Measurements from ENCODE around the gene HHIPL1. TPM values are rescaled to one million over a fixed set of nuclear protein-coding genes. Genes with fewer than 3 reads are reported as not detected.

The HHIPL1 gene
- total RNA-seq, 2 experiments from 2014 or later: 0.29 to 0.38 TPM

GRCh38 chr14:99721792-99722516, 77.0 kb downstream of the HHIPL1 start:
- H3K4me3 Mint-ChIP-seq: no peak overlapping the region
- CTCF ChIA-PET: interaction anchor here (1.7 kb wide), 1 partner anchor 8 kb away, joined by 6 read pairs; no protein-coding TSS in a partner anchor
- POLR2A ChIA-PET: no interaction called here
- intact Hi-C loops (cut with micrococcal nuclease): no loop called here
- H3K9me3 Mint-ChIP-seq: no peaks in the 10 kb centered on the region
- H3K27me3 Mint-ChIP-seq: peaks cover 9% of the 10 kb centered on the region
- H3K27ac Mint-ChIP-seq: no peak overlapping the region
- H3K36me3 Mint-ChIP-seq: no peaks in the 10 kb centered on the region
- DNase-seq: no peak
- H3K4me1 Mint-ChIP-seq (ENCODE audit: low read depth): no peaks in the 10 kb centered on the region

- no peaks in the 10 kb centered on the region for H3K4me1 Mint-ChIP-seq (ENCODE audit: low read depth)
- no peaks in the 10 kb centered on the region for H3K36me3 Mint-ChIP-seq
- no peak for DNase-seq
- no peaks in the 10 kb centered on the region for H3K9me3 Mint-ChIP-seq
- H3K27me3 Mint-ChIP-seq: peaks cover 11% of the 10 kb centered on the region
- intact Hi-C loops (cut with micrococcal nuclease): no loop called here
- POLR2A ChIA-PET: no interaction called here
- no peak overlapping the region for H3K27ac Mint-ChIP-seq
- no peak overlapping the region for H3K4me3 Mint-ChIP-seq
- CTCF ChIA-PET: no interaction called here
These were observed 77.8 kb downstream of the HHIPL1 start for GRCh38 chr14:99722741-99723140.

DNA sequence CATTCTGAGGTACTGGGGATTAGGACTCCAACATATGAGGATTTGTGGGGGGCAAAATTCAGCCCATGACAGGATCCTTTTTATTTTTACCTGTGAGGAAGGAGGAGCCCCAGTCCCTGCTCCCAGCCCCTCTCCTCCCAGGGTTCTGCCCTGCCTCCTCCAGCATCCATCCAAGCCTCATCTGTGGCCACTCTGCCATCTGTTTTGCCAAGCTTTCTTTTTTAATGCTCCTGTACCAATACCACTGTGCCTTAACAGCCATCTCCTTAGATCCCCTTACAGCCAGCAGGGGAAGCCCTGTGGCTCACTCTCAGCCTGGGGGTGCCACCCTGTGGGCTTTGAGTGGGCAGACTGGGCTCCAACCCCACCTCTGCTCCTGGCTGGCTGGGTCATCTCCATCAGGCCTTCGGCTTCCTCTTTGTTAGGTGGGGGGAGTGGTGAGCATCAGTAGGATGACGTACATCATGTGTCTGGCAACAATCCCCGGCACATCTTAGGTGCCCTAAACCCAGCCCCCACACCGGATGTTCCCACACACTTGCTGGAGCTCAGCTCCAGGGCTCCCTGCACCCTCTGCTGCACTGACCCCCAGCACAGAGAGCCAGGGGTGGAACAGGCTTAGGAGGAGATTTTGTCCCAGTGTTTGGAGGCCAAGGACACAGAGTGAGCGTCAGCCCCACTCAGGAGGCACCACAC, 79.4 kb downstream of the HHIPL1 start:
- Mint-ChIP-seq H3K36me3 (no peaks in the 10 kb centered on the region), H3K4me1 (ENCODE audit: low read depth) (no peaks in the 10 kb centered on the region), H3K9me3 (no peaks in the 10 kb centered on the region), H3K27me3 (peaks cover 19% of the 10 kb centered on the region), H3K4me3 (no peak overlapping the region), H3K27ac (no peak overlapping the region)
- no peak for DNase-seq
- intact Hi-C loops (cut with micrococcal nuclease): no loop called here
- ChIA-PET POLR2A (no interaction called here), CTCF (interaction anchor here (1.0 kb wide), 1 partner anchor 162 kb away, joined by 3 read pairs; no protein-coding TSS in a partner anchor)

GRCh38 chr14:99724939-99725773, 80.2 kb downstream of the HHIPL1 start:
- CTCF ChIA-PET: interaction anchor here (0.9 kb wide), 1 partner anchor 159 kb away, joined by 3 read pairs; no protein-coding TSS in a partner anchor

GRCh38 chr14:99725774-99726537, 81.0 kb downstream of the HHIPL1 start:
- DNase-seq: no peak
- intact Hi-C loops (cut with micrococcal nuclease): no loop called here
- Mint-ChIP-seq H3K4me1 (ENCODE audit: low read depth) (no peaks in the 10 kb centered on the region), H3K27ac (no peak overlapping the region), H3K4me3 (no peak overlapping the region), H3K27me3 (peaks cover 25% of the 10 kb centered on the region), H3K9me3 (no peaks in the 10 kb centered on the region), H3K36me3 (no peaks in the 10 kb centered on the region)
- ChIA-PET POLR2A (no interaction called here), CTCF (interaction anchor here (0.9 kb wide), 1 partner anchor 158 kb away, joined by 3 read pairs; no protein-coding TSS in a partner anchor)

More at GRCh38 chr14:99724939-99725773, 80.2 kb downstream of the HHIPL1 start:
- no peaks in the 10 kb centered on the region for H3K4me1 Mint-ChIP-seq (ENCODE audit: low read depth)
- no peaks in the 10 kb centered on the region for H3K36me3 Mint-ChIP-seq
- no peak overlapping the region for H3K4me3 Mint-ChIP-seq
- peaks cover 23% of the 10 kb centered on the region for H3K27me3 Mint-ChIP-seq
- intact Hi-C loops (cut with micrococcal nuclease): no loop called here
- POLR2A ChIA-PET: no interaction called here
- H3K27ac Mint-ChIP-seq: no peak overlapping the region
- DNase-seq: no peak
- no peaks in the 10 kb centered on the region for H3K9me3 Mint-ChIP-seq

DNA sequence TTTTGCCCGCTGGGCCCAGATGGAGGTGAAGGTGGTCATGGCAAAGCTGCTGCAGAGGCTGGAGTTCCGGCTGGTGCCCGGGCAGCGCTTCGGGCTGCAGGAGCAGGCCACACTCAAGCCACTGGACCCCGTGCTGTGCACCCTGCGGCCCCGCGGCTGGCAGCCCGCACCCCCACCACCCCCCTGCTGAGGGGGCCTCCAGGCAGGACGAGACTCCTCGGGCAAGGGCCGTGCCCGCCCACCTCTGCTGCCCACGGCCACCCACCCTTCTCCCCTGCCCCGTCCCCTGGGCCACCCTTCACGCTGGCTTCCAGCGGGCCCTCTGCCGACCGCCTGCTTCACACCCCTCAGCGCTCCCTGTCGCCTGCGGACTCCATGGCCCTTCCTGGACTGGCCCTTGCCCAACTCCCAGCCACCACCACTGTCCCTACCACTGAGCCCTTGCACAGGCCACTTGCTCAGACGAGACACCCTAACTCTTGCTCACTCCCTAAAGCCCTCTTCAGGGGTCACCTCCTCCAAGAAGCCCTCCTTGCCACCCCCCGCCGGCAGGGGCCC, 81.7 kb downstream of the HHIPL1 start:
- no peaks in the 10 kb centered on the region for H3K4me1 Mint-ChIP-seq (ENCODE audit: low read depth)

GRCh38 chr14:99727096-99727870, 82.4 kb downstream of the HHIPL1 start:
- H3K36me3 Mint-ChIP-seq: no peaks in the 10 kb centered on the region
- ChIA-PET POLR2A (interaction anchor here (0.6 kb wide), 1 partner anchor 172 kb away, joined by 4 read pairs; no protein-coding TSS in a partner anchor), CTCF (interaction anchor here (0.8 to 5.2 kb wide), 2 partner anchors 47 to 158 kb away, joined by 4 to 83 read pairs; no protein-coding TSS in a partner anchor)
- DNase-seq: peak; percentile 3
- intact Hi-C loops (cut with micrococcal nuclease): no loop called here
- no peaks in the 10 kb centered on the region for H3K9me3 Mint-ChIP-seq
- H3K4me3 Mint-ChIP-seq: no peak overlapping the region
- no peaks in the 10 kb centered on the region for H3K4me1 Mint-ChIP-seq (ENCODE audit: low read depth)
- H3K27ac Mint-ChIP-seq: no peak overlapping the region
- peaks cover 25% of the 10 kb centered on the region for H3K27me3 Mint-ChIP-seq

More for the DNA sequence above, 81.7 kb downstream of the HHIPL1 start:
- no peak for DNase-seq
- no peaks in the 10 kb centered on the region for H3K36me3 Mint-ChIP-seq
- ChIA-PET CTCF (interaction anchor here (0.8 kb wide), 1 partner anchor 48 kb away, joined by 4 read pairs; no protein-coding TSS in a partner anchor), POLR2A (interaction anchor here (0.6 kb wide), 1 partner anchor 172 kb away, joined by 4 read pairs; no protein-coding TSS in a partner anchor)
- H3K27me3 Mint-ChIP-seq: peaks cover 25% of the 10 kb centered on the region
- H3K9me3 Mint-ChIP-seq: no peaks in the 10 kb centered on the region
- intact Hi-C loops (cut with micrococcal nuclease): no loop called here
- H3K4me3 Mint-ChIP-seq: no peak overlapping the region
- H3K27ac Mint-ChIP-seq: no peak overlapping the region

DNA sequence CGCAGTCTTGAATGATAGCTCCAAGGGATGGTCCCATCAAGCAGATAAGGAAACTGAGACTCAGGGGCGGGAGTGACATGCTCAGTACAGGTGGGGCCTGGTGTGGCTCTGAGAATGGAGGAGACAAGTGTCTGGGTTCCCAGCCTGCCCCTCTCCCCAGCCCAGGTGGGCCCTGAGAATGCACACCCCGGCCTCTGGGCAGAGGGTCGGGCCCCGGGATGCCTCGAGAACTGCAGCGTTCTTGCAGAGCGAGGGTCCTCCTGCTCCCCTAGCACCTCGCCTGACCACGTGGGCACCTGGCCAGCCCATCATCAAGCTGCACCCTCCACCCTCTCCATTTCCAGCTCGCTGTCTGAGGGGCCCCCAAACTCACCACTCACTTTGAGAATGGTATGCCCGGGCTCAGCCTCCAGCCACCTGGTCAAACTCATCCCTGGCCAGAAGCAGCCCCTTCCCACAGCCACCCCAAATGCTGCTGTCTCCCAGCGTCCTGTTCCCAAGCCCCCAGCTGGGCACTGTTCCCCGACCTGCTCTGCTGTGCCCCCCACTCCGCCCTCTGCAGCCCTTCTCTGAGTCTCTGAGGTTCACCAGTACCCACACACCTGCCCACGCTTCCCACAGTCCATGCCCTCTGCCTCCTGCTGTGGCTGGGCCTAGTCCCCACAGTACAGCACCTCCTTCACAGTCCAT, 83.4 kb downstream of the HHIPL1 start:
- CTCF ChIA-PET: interaction anchor here (0.6 to 5.2 kb wide), 2 partner anchors 157 to 220 kb away, joined by 3 to 83 read pairs; no protein-coding TSS in a partner anchor
- DNase-seq: peak; percentile 6
- Mint-ChIP-seq H3K36me3 (no peaks in the 10 kb centered on the region), H3K27ac (no peak overlapping the region), H3K27me3 (peaks cover 31% of the 10 kb centered on the region), H3K9me3 (no peaks in the 10 kb centered on the region), H3K4me1 (ENCODE audit: low read depth) (no peaks in the 10 kb centered on the region), H3K4me3 (no peak overlapping the region)
- POLR2A ChIA-PET: no interaction called here
- intact Hi-C loops (cut with micrococcal nuclease): no loop called here

DNA sequence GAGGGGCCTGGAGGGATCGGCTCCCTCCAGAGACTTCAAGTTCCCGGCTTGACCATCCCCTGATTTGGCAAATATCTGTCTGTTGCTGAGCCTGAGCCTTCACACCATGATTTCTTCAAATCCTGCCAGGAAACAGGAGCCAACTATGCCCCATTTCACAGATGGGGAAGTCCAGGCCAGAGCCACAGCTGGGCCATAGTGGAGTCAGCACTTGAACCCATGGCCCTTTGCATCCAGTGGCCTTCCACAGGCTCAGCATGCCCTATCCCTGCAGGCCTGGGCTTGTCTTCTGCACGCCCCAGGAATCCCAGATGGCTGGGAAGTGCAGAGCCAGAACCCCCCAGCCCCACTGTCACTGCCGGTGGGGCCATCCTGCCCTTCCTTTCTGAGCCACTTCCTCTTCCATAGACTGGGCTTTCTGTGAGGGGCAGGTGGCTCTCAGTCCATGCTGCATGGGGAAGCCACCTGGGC, 84.1 kb downstream of the HHIPL1 start:
- no peak overlapping the region for H3K27ac Mint-ChIP-seq

More for the DNA sequence above, 84.1 kb downstream of the HHIPL1 start:
- CTCF ChIA-PET: interaction anchor here (1.3 to 5.2 kb wide), 11 partner anchors 8 to 218 kb away, joined by 3 to 83 read pairs (median 5); no protein-coding TSS in a partner anchor
- DNase-seq: peak; percentile 6
- no peaks in the 10 kb centered on the region for H3K36me3 Mint-ChIP-seq
- peaks cover 35% of the 10 kb centered on the region for H3K27me3 Mint-ChIP-seq
- no peaks in the 10 kb centered on the region for H3K4me1 Mint-ChIP-seq (ENCODE audit: low read depth)
- POLR2A ChIA-PET: no interaction called here
- intact Hi-C loops (cut with micrococcal nuclease): no loop called here
- H3K4me3 Mint-ChIP-seq: no peak overlapping the region
- no peaks in the 10 kb centered on the region for H3K9me3 Mint-ChIP-seq
